Erythroblast (primary cell): ENCODE measurements around the gene SYK.

Experiments used
- GATA1 ChIP-seq: IDR thresholded peaks from 2 replicates; pipeline ENCODE4 v1.6.1; 2011; ENCODE audit warnings: low read depth, mild to moderate bottlenecking, control low read depth, low read length, moderate library complexity
- POLR2A ChIP-seq: IDR thresholded peaks from 2 replicates; pipeline ENCODE4 v1.6.1; 2011; ENCODE audit warnings: mild to moderate bottlenecking, low read length

- TF ChIP-seq POLR2A, result no peak
- TF ChIP-seq GATA1, result no peak
These were observed 114.1 kb downstream of the SYK start for GRCh38 chr9:90915693-90916092.
